ENCODE data around the gene CXXC1. TPM values are rescaled to one million over a fixed set of nuclear protein-coding genes. Genes with fewer than 3 reads are reported as not detected.

Gene CXXC1
- total RNA-seq: 100 to 1,000 TPM; 128 to 133 TPM

GRCh38 chr18:50287441-50288347 is at the start of gene CXXC1:
CXXC1 (minus strand) TSS chr18:50287692; CDS start chr18:50287589, 103 bp downstream.
- Mint-ChIP-seq H3K9me3 (no peaks in the 10 kb centered on the region), H3K36me3 (ENCODE audit: low read depth) (peaks cover 47% of the 10 kb centered on the region), H3K4me1 (peaks cover 52% of the 10 kb centered on the region), H3K27ac (peak within 1 kb of the TSS; percentile 98), H3K27me3 (no peaks in the 10 kb centered on the region), H3K4me3 (peak within 1 kb of the TSS; percentile 98)
- peak; percentile 98 for DNase-seq
- CTCF ChIA-PET: interaction anchor here (3.7 kb wide), 1 partner anchor 69 kb away, joined by 15 read pairs; no protein-coding TSS in a partner anchor
- POLR2A ChIA-PET: interaction anchor here (1.2 to 2.8 kb wide), 4 partner anchors 20 to 89 kb away, joined by 3 to 8 read pairs (median 4); no protein-coding TSS in a partner anchor

DNA sequence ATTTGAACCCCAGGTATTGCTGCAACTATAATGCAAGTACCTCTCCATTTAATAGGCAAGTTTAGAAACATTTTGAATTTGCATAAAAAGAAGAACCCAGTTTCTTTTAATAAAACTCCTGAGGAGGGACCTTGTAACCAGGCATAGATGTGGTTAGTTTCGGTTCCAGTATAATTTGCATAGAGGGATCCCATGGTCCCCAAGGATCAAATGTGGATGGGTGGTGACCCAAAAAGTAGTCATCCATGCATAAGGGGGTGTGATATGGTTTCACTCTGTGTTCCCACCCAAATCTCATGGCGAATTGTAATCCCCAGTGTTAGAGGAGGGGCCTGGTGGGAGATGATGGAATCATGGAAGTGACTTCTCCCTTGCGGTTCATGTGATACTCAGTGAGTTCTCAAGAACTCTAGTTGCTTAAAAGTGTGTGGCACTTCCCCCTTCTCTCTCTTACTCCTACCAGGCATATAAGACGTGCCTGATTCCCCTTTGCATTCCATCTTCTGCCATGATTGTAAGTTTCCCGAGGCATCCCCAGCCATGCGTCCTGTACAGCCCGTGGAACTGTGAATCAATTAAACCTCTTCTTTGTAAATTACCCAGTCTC is 47.2 kb upstream of the CXXC1 start:
- POLR2A ChIA-PET: no interaction called here
- CTCF ChIA-PET: no interaction called here
- Mint-ChIP-seq H3K36me3 (ENCODE audit: low read depth) (no peaks in the 10 kb centered on the region), H3K4me3 (no peak overlapping the region), H3K27me3 (peaks cover 14% of the 10 kb centered on the region), H3K9me3 (no peaks in the 10 kb centered on the region), H3K4me1 (no peaks in the 10 kb centered on the region), H3K27ac (no peak overlapping the region)
- DNase-seq: no peak

DNA sequence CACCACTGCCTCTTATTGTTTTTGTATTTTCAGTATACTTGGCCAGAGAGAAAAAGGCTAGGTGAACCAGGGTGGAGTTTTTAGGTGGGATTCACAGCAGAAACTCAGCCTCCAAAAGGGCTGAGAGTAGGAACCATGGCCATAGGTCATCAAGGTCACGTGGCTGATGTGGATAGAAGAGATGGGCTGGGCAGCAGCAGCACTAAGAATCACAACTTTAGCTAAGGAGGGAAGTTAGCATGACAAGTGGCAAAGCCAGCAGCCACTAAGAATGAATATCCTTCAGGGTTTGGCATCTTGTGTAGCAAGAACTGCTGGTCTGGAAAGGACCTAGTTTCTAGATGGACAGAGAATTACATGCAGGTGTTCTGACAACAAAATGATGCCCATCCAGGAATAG is 44.2 kb upstream of the CXXC1 start:
- H3K4me3 Mint-ChIP-seq: no peak overlapping the region
- DNase-seq: no peak
- H3K9me3 Mint-ChIP-seq: no peaks in the 10 kb centered on the region
- no peaks in the 10 kb centered on the region for H3K4me1 Mint-ChIP-seq
- H3K27ac Mint-ChIP-seq: no peak overlapping the region
- ChIA-PET CTCF (no interaction called here), POLR2A (no interaction called here)
- no peaks in the 10 kb centered on the region for H3K36me3 Mint-ChIP-seq (ENCODE audit: low read depth)
- peaks cover 29% of the 10 kb centered on the region for H3K27me3 Mint-ChIP-seq

- POLR2A ChIA-PET: no interaction called here
- CTCF ChIA-PET: no interaction called here
- no peak overlapping the region for H3K4me3 Mint-ChIP-seq
- no peaks in the 10 kb centered on the region for H3K4me1 Mint-ChIP-seq
- DNase-seq: no peak
- no peak overlapping the region for H3K27ac Mint-ChIP-seq
- H3K36me3 Mint-ChIP-seq (ENCODE audit: low read depth): no peaks in the 10 kb centered on the region
- H3K27me3 Mint-ChIP-seq: peaks cover 37% of the 10 kb centered on the region
- no peaks in the 10 kb centered on the region for H3K9me3 Mint-ChIP-seq
These were observed 42.7 kb upstream of the CXXC1 start for GRCh38 chr18:50330176-50330575.

- no peak overlapping the region for H3K27ac Mint-ChIP-seq
- H3K36me3 Mint-ChIP-seq (ENCODE audit: low read depth): peaks cover 4% of the 10 kb centered on the region
- no peak overlapping the region for H3K4me3 Mint-ChIP-seq
- peaks cover 38% of the 10 kb centered on the region for H3K27me3 Mint-ChIP-seq
- H3K4me1 Mint-ChIP-seq: no peaks in the 10 kb centered on the region
- no peaks in the 10 kb centered on the region for H3K9me3 Mint-ChIP-seq
- CTCF ChIA-PET: interaction anchor here (1.2 kb wide), 1 partner anchor 29 kb away, joined by 3 read pairs; no protein-coding TSS in a partner anchor
- no peak for DNase-seq
- POLR2A ChIA-PET: interaction anchor here (1.2 kb wide), 1 partner anchor 29 kb away, joined by 3 read pairs; no protein-coding TSS in a partner anchor
These were observed 40.5 kb upstream of the CXXC1 start for GRCh38 chr18:50327983-50328382.

- H3K36me3 Mint-ChIP-seq (ENCODE audit: low read depth): peaks cover 15% of the 10 kb centered on the region
- ChIA-PET CTCF (interaction anchor here (1.1 to 2.4 kb wide), 3 partner anchors 12 to 39 kb away, joined by 3 to 11 read pairs (median 3); partner anchors contain the start of gene MBD1), POLR2A (interaction anchor here (0.9 to 1.8 kb wide), 4 partner anchors 13 to 39 kb away, joined by 3 to 14 read pairs (median 6); partner anchors contain the start of gene MBD1)
- DNase-seq: no peak
- peaks cover 5% of the 10 kb centered on the region for H3K27me3 Mint-ChIP-seq
- H3K4me3 Mint-ChIP-seq: peak overlapping the region; percentile 55
- peak overlapping the region; percentile 73 for H3K27ac Mint-ChIP-seq
- H3K9me3 Mint-ChIP-seq: no peaks in the 10 kb centered on the region
- H3K4me1 Mint-ChIP-seq: peaks cover 25% of the 10 kb centered on the region
These were observed 33.2 kb upstream of the CXXC1 start for GRCh38 chr18:50320719-50321118.

- no peak overlapping the region for H3K27ac Mint-ChIP-seq
- no peak overlapping the region for H3K4me3 Mint-ChIP-seq
- ChIA-PET POLR2A (interaction anchor here (1.2 kb wide), 1 partner anchor 59 kb away, joined by 3 read pairs; the partner anchor contains the start of gene SKA1), CTCF (interaction anchor here (0.8 kb wide), 1 partner anchor 26 kb away, joined by 3 read pairs; no protein-coding TSS in a partner anchor)
- peaks cover 28% of the 10 kb centered on the region for H3K27me3 Mint-ChIP-seq
- H3K4me1 Mint-ChIP-seq: peaks cover 17% of the 10 kb centered on the region
- no peaks in the 10 kb centered on the region for H3K9me3 Mint-ChIP-seq
- DNase-seq: no peak
- peaks cover 7% of the 10 kb centered on the region for H3K36me3 Mint-ChIP-seq (ENCODE audit: low read depth)
These were observed 27.8 kb upstream of the CXXC1 start for GRCh38 chr18:50315100-50315871.

- H3K36me3 Mint-ChIP-seq (ENCODE audit: low read depth): peaks cover 11% of the 10 kb centered on the region
- H3K9me3 Mint-ChIP-seq: no peaks in the 10 kb centered on the region
- ChIA-PET CTCF (interaction anchor here (0.8 to 1.2 kb wide), 2 partner anchors 25 to 43 kb away, joined by 3 to 5 read pairs; no protein-coding TSS in a partner anchor), POLR2A (interaction anchor here (1.2 kb wide), 1 partner anchor 60 kb away, joined by 3 read pairs; the partner anchor contains the start of gene SKA1)
- H3K4me1 Mint-ChIP-seq: peaks cover 9% of the 10 kb centered on the region
- no peak overlapping the region for H3K27ac Mint-ChIP-seq
- H3K27me3 Mint-ChIP-seq: peaks cover 33% of the 10 kb centered on the region
- H3K4me3 Mint-ChIP-seq: no peak overlapping the region
- DNase-seq: no peak
These were observed 26.5 kb upstream of the CXXC1 start for GRCh38 chr18:50313873-50314460.

DNA sequence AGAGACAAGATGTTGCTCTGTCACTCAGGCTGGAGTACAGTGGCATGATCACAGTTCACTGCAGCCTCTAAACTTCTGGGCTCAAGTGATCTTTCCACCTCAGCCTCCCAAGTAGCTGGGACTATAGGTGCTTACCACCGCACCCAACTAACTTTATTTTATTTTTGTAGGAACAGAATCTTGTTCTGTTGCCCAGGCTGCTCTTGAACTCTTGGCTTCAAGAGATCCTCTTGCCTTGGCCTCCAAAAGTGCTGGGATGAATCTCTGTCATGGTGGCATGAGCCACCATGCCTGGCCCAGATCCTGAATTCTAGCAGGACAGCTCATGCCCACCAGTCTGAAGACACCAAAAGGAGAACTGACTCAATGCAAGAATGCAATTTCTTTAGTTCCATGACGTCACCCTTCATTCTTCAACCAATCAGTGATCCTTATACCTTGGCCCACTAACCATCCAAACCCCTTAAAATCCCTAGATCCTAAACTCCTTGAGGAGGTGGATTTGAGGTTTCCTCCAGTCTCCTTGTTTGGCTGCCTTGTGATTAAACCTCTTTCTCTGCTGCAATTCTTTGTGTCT is 25.6 kb upstream of the CXXC1 start:
- H3K4me3 Mint-ChIP-seq: no peak overlapping the region
- POLR2A ChIA-PET: no interaction called here
- peaks cover 11% of the 10 kb centered on the region for H3K36me3 Mint-ChIP-seq (ENCODE audit: low read depth)
- H3K27me3 Mint-ChIP-seq: peaks cover 33% of the 10 kb centered on the region
- DNase-seq: no peak
- CTCF ChIA-PET: no interaction called here
- no peaks in the 10 kb centered on the region for H3K9me3 Mint-ChIP-seq
- H3K27ac Mint-ChIP-seq: no peak overlapping the region
- H3K4me1 Mint-ChIP-seq: peaks cover 9% of the 10 kb centered on the region

DNA sequence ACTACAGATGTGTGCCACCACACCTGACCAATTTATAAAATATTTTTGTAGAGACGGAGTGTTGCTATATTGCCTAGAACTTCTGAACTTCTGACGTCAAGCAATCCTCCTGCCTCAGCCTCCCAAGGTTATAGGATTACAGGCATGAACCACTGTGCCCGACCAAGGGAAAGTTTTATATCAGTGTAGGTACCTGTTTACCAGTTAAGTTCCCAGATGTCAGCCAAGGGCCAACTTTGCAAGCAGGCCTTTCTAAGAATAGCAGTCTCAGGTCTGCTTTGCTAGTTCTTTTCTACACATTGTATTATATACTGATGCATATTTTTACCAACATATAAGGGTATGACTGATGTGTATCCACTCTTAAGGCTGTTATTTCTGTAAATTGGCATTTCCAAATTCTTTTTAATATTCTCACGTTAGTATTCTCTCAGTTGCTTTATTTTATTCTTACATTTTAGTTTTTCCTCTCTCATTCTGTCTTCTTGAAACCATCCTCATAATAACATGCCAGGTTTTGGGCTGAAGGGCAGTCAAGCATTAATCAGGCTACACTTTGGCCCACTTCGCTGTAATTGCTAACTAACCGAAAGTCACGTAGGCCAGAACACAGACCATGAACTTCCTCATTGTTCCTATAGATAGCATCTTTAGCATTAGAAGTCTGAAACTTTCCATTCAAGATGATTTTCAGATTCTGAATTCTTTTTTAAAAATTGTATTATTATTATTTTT is 25.0 kb upstream of the CXXC1 start:
- H3K4me1 Mint-ChIP-seq: peaks cover 16% of the 10 kb centered on the region
- H3K4me3 Mint-ChIP-seq: no peak overlapping the region
- no peak for DNase-seq
- H3K27me3 Mint-ChIP-seq: peaks cover 33% of the 10 kb centered on the region
- ChIA-PET POLR2A (no interaction called here), CTCF (interaction anchor here (1.2 kb wide), 1 partner anchor 31 kb away, joined by 3 read pairs; the partner anchor contains the start of gene MBD1)
- H3K9me3 Mint-ChIP-seq: no peaks in the 10 kb centered on the region
- H3K36me3 Mint-ChIP-seq (ENCODE audit: low read depth): peaks cover 11% of the 10 kb centered on the region
- H3K27ac Mint-ChIP-seq: no peak overlapping the region

GRCh38 chr18:50311650-50312049 is 24.2 kb upstream of the CXXC1 start:
- POLR2A ChIA-PET: no interaction called here
- CTCF ChIA-PET: interaction anchor here (1.2 kb wide), 1 partner anchor 30 kb away, joined by 3 read pairs; the partner anchor contains the start of gene MBD1
- no peaks in the 10 kb centered on the region for H3K9me3 Mint-ChIP-seq

More at GRCh38 chr18:50311650-50312049, 24.2 kb upstream of the CXXC1 start:
- DNase-seq: no peak
- Mint-ChIP-seq H3K27ac (no peak overlapping the region), H3K36me3 (ENCODE audit: low read depth) (peaks cover 5% of the 10 kb centered on the region), H3K4me1 (peaks cover 23% of the 10 kb centered on the region), H3K27me3 (peaks cover 32% of the 10 kb centered on the region), H3K4me3 (no peak overlapping the region)
